Activated T-cell treated with anti-CD3 and anti-CD28 coated beads, Interleukin-2, amount 50 U/mL, for 24 hours (primary cell): ENCODE results near the gene SORCS1.

ENCODE experiments used
- DNase-seq: peaks from one replicate; pipeline ENCODE4 v3.0.0-alpha.2; 2020
- H3K27ac Mint-ChIP-seq: 2 replicates; pipeline ENCODE4 v1.8.0; 2020; ENCODE audit warnings: mild to moderate bottlenecking, mixed read lengths
- H3K27me3 Mint-ChIP-seq: 2 replicates; pipeline ENCODE4 v1.8.0; 2020; ENCODE audit warnings: mixed read lengths
- H3K36me3 Mint-ChIP-seq: 2 replicates; pipeline ENCODE4 v1.8.0; 2020; ENCODE audit warnings: low read depth, mixed read lengths
- H3K4me1 Mint-ChIP-seq: 2 replicates; pipeline ENCODE4 v1.8.0; 2020; ENCODE audit warnings: low read depth, mixed read lengths
- H3K4me3 Mint-ChIP-seq: 2 replicates; pipeline ENCODE4 v1.8.0; 2020; ENCODE audit warnings: mild to moderate bottlenecking, moderate library complexity, mixed read lengths
- H3K9me3 Mint-ChIP-seq: 2 replicates; pipeline ENCODE4 v1.8.0; 2020; ENCODE audit warnings: mixed read lengths

SORCS1 gene

GRCh38 chr10:106609470-106610266, 554.8 kb downstream of the SORCS1 start:
- Mint-ChIP-seq H3K9me3 (peaks cover 5% of the 10 kb centered on the region), H3K27me3 (no peaks in the 10 kb centered on the region), H3K27ac (no peak overlapping the region), H3K36me3 (no peaks in the 10 kb centered on the region), H3K4me1 (no peaks in the 10 kb centered on the region), H3K4me3 (no peak overlapping the region)
- no peak for DNase-seq

- Mint-ChIP-seq H3K9me3 (peaks cover 5% of the 10 kb centered on the region), H3K4me3 (no peak overlapping the region), H3K27me3 (no peaks in the 10 kb centered on the region), H3K4me1 (no peaks in the 10 kb centered on the region), H3K36me3 (no peaks in the 10 kb centered on the region), H3K27ac (no peak overlapping the region)
- no peak for DNase-seq
Measured at GRCh38 chr10:106608066-106608465, 556.4 kb downstream of the SORCS1 start.

GRCh38 chr10:106595281-106595680, 569.2 kb downstream of the SORCS1 start:
- DNase-seq = no peak
- Mint-ChIP-seq H3K27me3 (no peaks in the 10 kb centered on the region), H3K36me3 (no peaks in the 10 kb centered on the region), H3K4me3 (no peak overlapping the region), H3K4me1 (no peaks in the 10 kb centered on the region), H3K9me3 (peaks cover 2% of the 10 kb centered on the region), H3K27ac (no peak overlapping the region)

GRCh38 chr10:106593876-106594275, 570.6 kb downstream of the SORCS1 start:
- Mint-ChIP-seq H3K4me3 (no peak overlapping the region), H3K36me3 (no peaks in the 10 kb centered on the region), H3K9me3 (peaks cover 5% of the 10 kb centered on the region), H3K4me1 (no peaks in the 10 kb centered on the region), H3K27me3 (no peaks in the 10 kb centered on the region), H3K27ac (no peak overlapping the region)
- no peak for DNase-seq

GRCh38 chr10:106592396-106592795, 572.1 kb downstream of the SORCS1 start:
- H3K27ac Mint-ChIP-seq = no peak overlapping the region
- no peaks in the 10 kb centered on the region for H3K36me3 Mint-ChIP-seq
- DNase-seq = no peak
- H3K4me3 Mint-ChIP-seq = no peak overlapping the region
- H3K4me1 Mint-ChIP-seq = no peaks in the 10 kb centered on the region
- H3K27me3 Mint-ChIP-seq = no peaks in the 10 kb centered on the region
- peaks cover 5% of the 10 kb centered on the region for H3K9me3 Mint-ChIP-seq

GRCh38 chr10:106582291-106582690, 582.2 kb downstream of the SORCS1 start:
- Mint-ChIP-seq H3K36me3 (no peaks in the 10 kb centered on the region), H3K27ac (no peak overlapping the region), H3K4me3 (no peak overlapping the region), H3K9me3 (peaks cover 6% of the 10 kb centered on the region), H3K4me1 (no peaks in the 10 kb centered on the region), H3K27me3 (no peaks in the 10 kb centered on the region)
- no peak for DNase-seq

- no peaks in the 10 kb centered on the region for H3K4me1 Mint-ChIP-seq
- no peak for DNase-seq
- H3K9me3 Mint-ChIP-seq = peaks cover 4% of the 10 kb centered on the region
- no peak overlapping the region for H3K4me3 Mint-ChIP-seq
- no peaks in the 10 kb centered on the region for H3K36me3 Mint-ChIP-seq
- no peak overlapping the region for H3K27ac Mint-ChIP-seq
- no peaks in the 10 kb centered on the region for H3K27me3 Mint-ChIP-seq
Measured at GRCh38 chr10:106577756-106578155, 586.8 kb downstream of the SORCS1 start.

GRCh38 chr10:106577266-106577665, 587.2 kb downstream of the SORCS1 start:
- Mint-ChIP-seq H3K4me1 (no peaks in the 10 kb centered on the region), H3K27ac (no peak overlapping the region)
- DNase-seq = no peak

GRCh38 chr10:106576534-106576933, 588.0 kb downstream of the SORCS1 start:
- no peak overlapping the region for H3K4me3 Mint-ChIP-seq
- no peak for DNase-seq
- no peaks in the 10 kb centered on the region for H3K4me1 Mint-ChIP-seq
- no peaks in the 10 kb centered on the region for H3K27me3 Mint-ChIP-seq
- H3K9me3 Mint-ChIP-seq = no peaks in the 10 kb centered on the region
- no peaks in the 10 kb centered on the region for H3K36me3 Mint-ChIP-seq
- H3K27ac Mint-ChIP-seq = no peak overlapping the region

More at GRCh38 chr10:106577266-106577665, 587.2 kb downstream of the SORCS1 start:
- H3K4me3 Mint-ChIP-seq = no peak overlapping the region
- peaks cover 4% of the 10 kb centered on the region for H3K9me3 Mint-ChIP-seq
- H3K27me3 Mint-ChIP-seq = no peaks in the 10 kb centered on the region
- no peaks in the 10 kb centered on the region for H3K36me3 Mint-ChIP-seq

- Mint-ChIP-seq H3K4me3 (no peak overlapping the region), H3K36me3 (no peaks in the 10 kb centered on the region), H3K4me1 (no peaks in the 10 kb centered on the region), H3K27ac (no peak overlapping the region), H3K9me3 (no peaks in the 10 kb centered on the region), H3K27me3 (no peaks in the 10 kb centered on the region)
- DNase-seq = no peak
Measured at GRCh38 chr10:106573106-106573505, 591.4 kb downstream of the SORCS1 start.

- Mint-ChIP-seq H3K4me1 (no peaks in the 10 kb centered on the region), H3K27me3 (no peaks in the 10 kb centered on the region), H3K36me3 (no peaks in the 10 kb centered on the region), H3K9me3 (no peaks in the 10 kb centered on the region), H3K4me3 (no peak overlapping the region), H3K27ac (no peak overlapping the region)
- DNase-seq = no peak
Measured at GRCh38 chr10:106571192-106571946, 593.1 kb downstream of the SORCS1 start.

GRCh38 chr10:106570268-106570667, 594.2 kb downstream of the SORCS1 start:
- no peak for DNase-seq
- no peaks in the 10 kb centered on the region for H3K27me3 Mint-ChIP-seq
- no peaks in the 10 kb centered on the region for H3K9me3 Mint-ChIP-seq
- no peaks in the 10 kb centered on the region for H3K4me1 Mint-ChIP-seq
- H3K4me3 Mint-ChIP-seq = no peak overlapping the region
- H3K36me3 Mint-ChIP-seq = no peaks in the 10 kb centered on the region
- H3K27ac Mint-ChIP-seq = no peak overlapping the region

- no peak for DNase-seq
- no peaks in the 10 kb centered on the region for H3K27me3 Mint-ChIP-seq
- H3K4me1 Mint-ChIP-seq = no peaks in the 10 kb centered on the region
- no peaks in the 10 kb centered on the region for H3K9me3 Mint-ChIP-seq
- no peak overlapping the region for H3K4me3 Mint-ChIP-seq
- H3K36me3 Mint-ChIP-seq = no peaks in the 10 kb centered on the region
- no peak overlapping the region for H3K27ac Mint-ChIP-seq
Measured at GRCh38 chr10:106567629-106568028, 596.9 kb downstream of the SORCS1 start.

GRCh38 chr10:106566873-106567272, 597.6 kb downstream of the SORCS1 start:
- DNase-seq = no peak
- no peak overlapping the region for H3K27ac Mint-ChIP-seq
- no peaks in the 10 kb centered on the region for H3K9me3 Mint-ChIP-seq
- H3K27me3 Mint-ChIP-seq = no peaks in the 10 kb centered on the region
- no peaks in the 10 kb centered on the region for H3K36me3 Mint-ChIP-seq
- no peaks in the 10 kb centered on the region for H3K4me1 Mint-ChIP-seq
- no peak overlapping the region for H3K4me3 Mint-ChIP-seq

GRCh38 chr10:106565546-106565945, 599.0 kb downstream of the SORCS1 start:
- Mint-ChIP-seq H3K9me3 (no peaks in the 10 kb centered on the region), H3K4me3 (no peak overlapping the region), H3K4me1 (no peaks in the 10 kb centered on the region), H3K36me3 (no peaks in the 10 kb centered on the region), H3K27me3 (no peaks in the 10 kb centered on the region), H3K27ac (no peak overlapping the region)
- DNase-seq = no peak
